Esophagus squamous epithelium (tissue), 4 donors: ENCODE measurements around the gene CYP20A1.

ENCODE experiments used
- POLR2A ChIP-seq, 4 donors: fragments of 450-650 bp; IDR thresholded peaks; one replicate each; pipeline ENCODE4 v1.6.1; 2017; ENCODE audit warnings: antibody characterized with exemption in 4 of 4, mild to moderate bottlenecking in 4 of 4, moderate library complexity in 3 of 4
- TF ChIP-seq, protein P1 (sequence below), 6 experiments: fragments of 450-650 bp in 4 of 6; fragments of 200-600 bp in 2 of 6; sonication (generic) in 2 of 6; IDR thresholded peaks; one replicate each; pipeline ENCODE4 v1.5.1; 2016 to 2019; ENCODE audit warnings: antibody characterized with exemption in 6 of 6, mild to moderate bottlenecking in 4 of 6, moderate library complexity in 4 of 6

DNA sequence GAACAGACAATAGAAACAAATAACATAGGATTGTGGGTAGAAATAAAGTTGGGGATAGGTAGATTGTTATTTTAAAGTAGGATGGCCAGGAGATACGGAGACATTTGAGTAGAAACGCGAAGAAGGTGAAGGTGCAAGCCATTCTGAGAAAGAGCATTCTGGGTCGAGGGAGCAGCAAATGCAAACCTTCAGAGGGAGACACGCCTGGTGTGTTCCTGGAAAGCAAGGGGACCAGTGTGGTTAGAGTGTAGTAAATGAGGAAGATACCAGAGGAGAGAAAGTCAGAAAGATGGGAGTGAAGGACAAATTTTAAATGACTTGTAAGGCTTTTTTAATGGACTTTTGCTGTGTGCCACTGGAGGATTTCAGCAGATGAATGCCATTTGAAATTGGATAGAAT lies 1.7 kb downstream of the CYP20A1 start:
- no peak for TF ChIP-seq POLR2A (IDR thresholded peaks at IDR 0.05)
- TF ChIP-seq, protein P1, sequence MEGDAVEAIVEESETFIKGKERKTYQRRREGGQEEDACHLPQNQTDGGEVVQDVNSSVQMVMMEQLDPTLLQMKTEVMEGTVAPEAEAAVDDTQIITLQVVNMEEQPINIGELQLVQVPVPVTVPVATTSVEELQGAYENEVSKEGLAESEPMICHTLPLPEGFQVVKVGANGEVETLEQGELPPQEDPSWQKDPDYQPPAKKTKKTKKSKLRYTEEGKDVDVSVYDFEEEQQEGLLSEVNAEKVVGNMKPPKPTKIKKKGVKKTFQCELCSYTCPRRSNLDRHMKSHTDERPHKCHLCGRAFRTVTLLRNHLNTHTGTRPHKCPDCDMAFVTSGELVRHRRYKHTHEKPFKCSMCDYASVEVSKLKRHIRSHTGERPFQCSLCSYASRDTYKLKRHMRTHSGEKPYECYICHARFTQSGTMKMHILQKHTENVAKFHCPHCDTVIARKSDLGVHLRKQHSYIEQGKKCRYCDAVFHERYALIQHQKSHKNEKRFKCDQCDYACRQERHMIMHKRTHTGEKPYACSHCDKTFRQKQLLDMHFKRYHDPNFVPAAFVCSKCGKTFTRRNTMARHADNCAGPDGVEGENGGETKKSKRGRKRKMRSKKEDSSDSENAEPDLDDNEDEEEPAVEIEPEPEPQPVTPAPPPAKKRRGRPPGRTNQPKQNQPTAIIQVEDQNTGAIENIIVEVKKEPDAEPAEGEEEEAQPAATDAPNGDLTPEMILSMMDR (IDR thresholded peaks at IDR 0.05): no peak
